ENCODE data around the gene SLCO6A1. TPM values are rescaled to one million over a fixed set of nuclear protein-coding genes. Genes with fewer than 3 reads are reported as not detected.

SLCO6A1 gene, protein sequence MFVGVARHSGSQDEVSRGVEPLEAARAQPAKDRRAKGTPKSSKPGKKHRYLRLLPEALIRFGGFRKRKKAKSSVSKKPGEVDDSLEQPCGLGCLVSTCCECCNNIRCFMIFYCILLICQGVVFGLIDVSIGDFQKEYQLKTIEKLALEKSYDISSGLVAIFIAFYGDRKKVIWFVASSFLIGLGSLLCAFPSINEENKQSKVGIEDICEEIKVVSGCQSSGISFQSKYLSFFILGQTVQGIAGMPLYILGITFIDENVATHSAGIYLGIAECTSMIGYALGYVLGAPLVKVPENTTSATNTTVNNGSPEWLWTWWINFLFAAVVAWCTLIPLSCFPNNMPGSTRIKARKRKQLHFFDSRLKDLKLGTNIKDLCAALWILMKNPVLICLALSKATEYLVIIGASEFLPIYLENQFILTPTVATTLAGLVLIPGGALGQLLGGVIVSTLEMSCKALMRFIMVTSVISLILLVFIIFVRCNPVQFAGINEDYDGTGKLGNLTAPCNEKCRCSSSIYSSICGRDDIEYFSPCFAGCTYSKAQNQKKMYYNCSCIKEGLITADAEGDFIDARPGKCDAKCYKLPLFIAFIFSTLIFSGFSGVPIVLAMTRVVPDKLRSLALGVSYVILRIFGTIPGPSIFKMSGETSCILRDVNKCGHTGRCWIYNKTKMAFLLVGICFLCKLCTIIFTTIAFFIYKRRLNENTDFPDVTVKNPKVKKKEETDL
- total RNA-seq, result not detected in 2 replicates

DNA sequence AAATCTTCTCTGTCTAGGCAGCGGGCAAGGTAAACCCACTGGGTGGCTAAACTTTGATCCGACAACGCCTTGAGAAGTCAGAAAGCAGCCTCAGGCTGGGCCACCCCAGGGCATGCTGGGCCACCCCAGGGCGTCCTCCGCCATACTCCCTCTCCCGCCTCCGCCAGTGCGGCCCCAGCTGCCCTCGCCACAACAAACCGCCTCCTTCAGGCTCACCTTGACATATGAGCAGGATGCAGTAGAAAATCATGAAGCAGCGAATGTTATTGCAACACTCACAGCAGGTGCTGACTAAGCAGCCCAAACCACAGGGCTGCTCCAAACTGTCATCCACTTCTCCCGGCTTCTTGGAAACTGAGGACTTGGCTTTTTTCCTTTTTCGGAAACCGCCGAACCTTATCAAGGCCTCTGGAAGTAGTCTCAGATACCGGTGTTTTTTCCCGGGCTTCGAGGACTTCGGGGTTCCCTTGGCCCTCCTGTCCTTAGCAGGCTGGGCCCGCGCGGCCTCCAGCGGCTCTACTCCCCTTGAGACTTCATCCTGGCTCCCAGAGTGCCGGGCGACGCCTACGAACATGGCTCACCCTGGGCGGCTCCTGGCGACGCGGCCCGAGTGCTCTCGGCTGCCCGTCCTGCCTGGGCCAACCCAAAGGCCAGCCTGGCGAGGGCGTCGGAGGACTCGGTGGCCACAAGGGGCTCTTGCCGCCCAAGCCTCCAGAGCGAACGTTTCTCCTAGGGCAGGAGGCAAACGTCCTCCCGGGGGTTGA, at the start of gene SLCO6A1:
Gene SLCO6A1, minus strand, starts transcription at position 731 of the 764 bp plus-strand sequence. Its CDS starts 157 bp downstream, at position 574.

Other genes starting within 250 kb of the SLCO6A1 start
- gene SLCO4C1, start 202.7 kb downstream of the SLCO6A1 start, total RNA-seq, result not detected in 2 replicates

Data from bladder microvascular endothelial cell (primary cell).